COLO668 (cell line): ENCODE data around the gene ANXA2R.
A peak's percentile ranks its signal among the peaks of the same experiment; 100 is the strongest.
"Not testable (repeated sequence)": the region's sequence is repeated elsewhere in the genome, so short reads cannot be mapped to it uniquely, and the experiment has no call there.

ENCODE experiments used
- DNase-seq: peaks from one replicate; lab custom pipeline; 2025; ENCODE audit not compliant: unreplicated experiment; lab: John Stamatoyannopoulos, UW

The ANXA2R gene

GRCh38 chr5:43061352-43062075 lies 21.4 kb upstream of the ANXA2R start:
- no peak for DNase-seq

- DNase-seq = not testable (repeated sequence)
Observed at GRCh38 chr5:43060020-43060419, 19.9 kb upstream of the ANXA2R start.

GRCh38 chr5:43055098-43055497 lies 15.0 kb upstream of the ANXA2R start:
- not testable (repeated sequence) for DNase-seq

- no peak for DNase-seq
Observed at GRCh38 chr5:43051684-43052083, 11.6 kb upstream of the ANXA2R start.

GRCh38 chr5:43050384-43050783 lies 10.3 kb upstream of the ANXA2R start:
- DNase-seq = no peak

GRCh38 chr5:43049236-43049635 lies 9.1 kb upstream of the ANXA2R start:
- no peak for DNase-seq

GRCh38 chr5:43046474-43046873 lies 6.4 kb upstream of the ANXA2R start:
- no peak for DNase-seq

GRCh38 chr5:43045236-43045635 lies 5.1 kb upstream of the ANXA2R start:
- no peak for DNase-seq

GRCh38 chr5:43044181-43044914 lies 4.2 kb upstream of the ANXA2R start:
- no peak for DNase-seq

- DNase-seq = no peak
Observed at GRCh38 chr5:43043400-43043756, 3.3 kb upstream of the ANXA2R start.

GRCh38 chr5:43042626-43043399 lies 2.7 kb upstream of the ANXA2R start:
- peak; percentile 65 for DNase-seq

GRCh38 chr5:43042176-43042625 lies 2.1 kb upstream of the ANXA2R start:
- DNase-seq = peak; percentile 89

GRCh38 chr5:43041669-43042175 lies 1.6 kb upstream of the ANXA2R start:
- no peak for DNase-seq

- peak; percentile 66 for DNase-seq
Observed at GRCh38 chr5:43041110-43041668, 1.1 kb upstream of the ANXA2R start.

- DNase-seq = peak; percentile 85
Observed at GRCh38 chr5:43039471-43040286, 440 bp downstream of the ANXA2R start.

GRCh38 chr5:43039152-43039470 lies 1.0 kb downstream of the ANXA2R start:
- DNase-seq = no peak

GRCh38 chr5:43038496-43038989 lies 1.6 kb downstream of the ANXA2R start:
- no peak for DNase-seq

GRCh38 chr5:43037636-43038495 lies 2.3 kb downstream of the ANXA2R start:
- no peak for DNase-seq

GRCh38 chr5:43036856-43037635 lies 3.1 kb downstream of the ANXA2R start:
- no peak for DNase-seq
